ENCODE data around the gene KCNG2. TPM values are rescaled to one million over a fixed set of nuclear protein-coding genes. Genes with fewer than 3 reads are reported as not detected.

KCNG2 gene
- total and polyA plus RNA-seq, 9 of the 15 experiments (the other 6 are each of a cell fraction or from before 2014, with no cell fraction given) = not detected

DNA sequence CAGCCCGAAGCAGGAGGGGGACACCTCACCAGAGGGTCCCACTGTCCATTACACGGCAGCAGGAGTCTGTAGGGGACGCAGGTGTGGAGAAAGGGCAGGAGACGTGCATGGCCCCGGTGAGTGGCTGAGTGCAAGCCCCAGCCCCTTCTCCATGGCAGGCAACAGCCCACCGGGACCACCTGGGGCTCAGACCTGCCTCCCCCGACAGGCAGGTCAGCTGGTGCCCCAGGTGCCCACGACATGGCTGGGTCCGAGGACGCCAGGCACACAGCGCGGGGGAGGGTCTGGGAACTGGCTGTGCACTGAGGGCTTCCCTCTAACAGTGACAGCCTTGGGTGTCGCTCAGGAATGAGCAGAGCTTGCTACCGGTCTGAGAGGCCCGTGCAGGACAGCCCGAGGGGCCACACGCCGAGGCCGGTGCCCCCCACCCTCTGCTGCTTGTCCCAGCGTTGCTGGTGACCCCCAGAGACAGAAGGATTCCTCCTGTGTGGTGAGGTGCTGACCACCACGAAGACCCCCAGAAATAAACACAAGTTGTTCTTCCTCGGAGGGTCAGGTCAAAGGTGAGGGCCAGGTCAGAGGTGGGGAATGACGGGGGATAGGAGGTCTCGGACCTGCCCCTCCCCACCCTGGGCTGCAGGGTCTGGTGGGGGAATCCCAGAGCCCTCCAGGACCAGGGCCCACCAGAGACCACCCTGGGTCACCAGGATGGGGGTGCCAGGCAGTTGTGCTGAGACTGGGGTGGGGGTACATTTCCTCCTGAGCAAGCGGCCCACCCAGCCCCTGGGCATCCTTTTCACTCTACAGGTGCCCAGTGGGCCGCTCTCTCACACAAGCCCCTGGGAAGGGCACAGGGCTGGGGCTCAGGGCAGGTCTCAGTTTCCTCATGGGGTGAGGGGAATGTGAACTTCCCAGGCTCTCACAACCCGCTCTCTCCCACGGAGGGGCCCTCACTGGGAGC, 103.2 kb downstream of the KCNG2 start:
- Histone ChIP-seq H3K36me3 (ENCODE audit: control insufficient read depth, insufficient read depth, low read length) (no peaks in the 10 kb centered on the region), H4K20me1 (replicated peaks; ENCODE audit: control insufficient read depth, insufficient read depth, low read length) (no peaks in the 10 kb centered on the region), H3K79me2 (ENCODE audit: control insufficient read depth, insufficient read depth, low read length) (no peaks in the 10 kb centered on the region), H3K27ac (ENCODE audit: extremely low read depth, low read depth, low read length) (no peak overlapping the region), H3K4me1 (replicated peaks in 1 of 2; ENCODE audit: control insufficient read depth in 2 of 2, insufficient read depth in 2 of 2, low read length in 2 of 2) (peaks cover 0 to 4% of the 10 kb centered on the region in 2 experiments; a peak in 1 of 5 replicates), H3K9ac (ENCODE audit: insufficient read depth in 1 of 2, low read depth in 2 of 2, low read length in 2 of 2) (no peak overlapping the region), H2AFZ (ENCODE audit: low read depth, low read length) (no peak overlapping the region), H3K9me1 (ENCODE audit: control insufficient read depth, insufficient read depth, low read length) (no peaks in the 10 kb centered on the region), H3K27me3 (ENCODE audit: control insufficient read depth in 2 of 2, insufficient read depth in 2 of 2, low read length in 2 of 2) (no peaks in the 10 kb centered on the region), H3K4me3 (no peak overlapping the region), H3K9me3 (replicated peaks; ENCODE audit: control insufficient read depth, insufficient read depth, low read depth, low read length) (peaks cover 2% of the 10 kb centered on the region), H3K4me2 (ENCODE audit: insufficient read depth, low read length) (no peak overlapping the region)
- FAIRE-seq (no peak), ATAC-seq (no peak), DNase-seq (ENCODE audit: extremely low read depth in 1 of 4, low spot score in 3 of 4) (no peak)
- intact Hi-C loops (cut with micrococcal nuclease) = no loop called here
- 90% methylated on average over 7 of the region's 28 CpGs for WGBS (ENCODE audit: insufficient coverage, low coverage, missing lambda C conversion rate)
- ChIA-PET CTCF (ENCODE audit: low intra/inter-chr PET ratio) (no interaction called here), POLR2A (no interaction called here)
- peak; percentile 40; the same call in 1 of the 2 replicates for TF ChIP-seq POLR2G (IDR thresholded peaks at IDR 0.05; ENCODE audit: low read depth, low read length)
- no peak for TF ChIP-seq POLR2AphosphoS5 (IDR thresholded peaks at IDR 0.05; ENCODE audit: control insufficient read depth, insufficient read depth, low read depth, low read length)
- TF ChIP-seq EZH2 (IDR thresholded peaks at IDR 0.05; ENCODE audit: borderline replicate concordance, low read depth, low read length) = no peak
- no TSS peak for BruUV-seq (replicated peaks)
- in situ Hi-C loops (cut with MboI) = no loop called here

GRCh38 chr18:79901665-79902064, 103.9 kb downstream of the KCNG2 start:
- FAIRE-seq (no peak), DNase-seq (ENCODE audit: extremely low read depth in 1 of 4, low spot score in 3 of 4) (no peak), ATAC-seq (no peak)
- Histone ChIP-seq H3K4me3 (no peak overlapping the region), H2AFZ (ENCODE audit: low read depth, low read length) (no peak overlapping the region), H3K27ac (ENCODE audit: extremely low read depth, low read depth, low read length) (no peak overlapping the region), H3K9me1 (ENCODE audit: control insufficient read depth, insufficient read depth, low read length) (no peaks in the 10 kb centered on the region), H4K20me1 (replicated peaks; ENCODE audit: control insufficient read depth, insufficient read depth, low read length) (no peaks in the 10 kb centered on the region), H3K4me1 (replicated peaks in 1 of 2; ENCODE audit: control insufficient read depth in 2 of 2, insufficient read depth in 2 of 2, low read length in 2 of 2) (peaks cover 0 to 4% of the 10 kb centered on the region in 2 experiments; a peak in 1 of 5 replicates), H3K79me2 (ENCODE audit: control insufficient read depth, insufficient read depth, low read length) (no peaks in the 10 kb centered on the region), H3K27me3 (ENCODE audit: control insufficient read depth in 2 of 2, insufficient read depth in 2 of 2, low read length in 2 of 2) (no peaks in the 10 kb centered on the region), H3K9ac (ENCODE audit: insufficient read depth in 1 of 2, low read depth in 2 of 2, low read length in 2 of 2) (no peak overlapping the region), H3K36me3 (ENCODE audit: control insufficient read depth, insufficient read depth, low read length) (no peaks in the 10 kb centered on the region), H3K9me3 (replicated peaks; ENCODE audit: control insufficient read depth, insufficient read depth, low read depth, low read length) (peaks cover 2% of the 10 kb centered on the region), H3K4me2 (ENCODE audit: insufficient read depth, low read length) (no peak overlapping the region)
- in situ Hi-C loops (cut with MboI) = no loop called here
- CTCF ChIA-PET (ENCODE audit: low intra/inter-chr PET ratio) = no interaction called here
- TF ChIP-seq RCOR1 (IDR thresholded peaks at IDR 0.05; ENCODE audit: borderline replicate concordance in 1 of 2, low read depth in 2 of 2, low read length in 2 of 2) (no peak), FOXP1 (CRISPR knock-in tag; IDR thresholded peaks at IDR 0.05) (no peak), GABPB1 (CRISPR knock-in tag; IDR thresholded peaks at IDR 0.05) (no peak)
- TF ChIP-seq, protein P1, sequence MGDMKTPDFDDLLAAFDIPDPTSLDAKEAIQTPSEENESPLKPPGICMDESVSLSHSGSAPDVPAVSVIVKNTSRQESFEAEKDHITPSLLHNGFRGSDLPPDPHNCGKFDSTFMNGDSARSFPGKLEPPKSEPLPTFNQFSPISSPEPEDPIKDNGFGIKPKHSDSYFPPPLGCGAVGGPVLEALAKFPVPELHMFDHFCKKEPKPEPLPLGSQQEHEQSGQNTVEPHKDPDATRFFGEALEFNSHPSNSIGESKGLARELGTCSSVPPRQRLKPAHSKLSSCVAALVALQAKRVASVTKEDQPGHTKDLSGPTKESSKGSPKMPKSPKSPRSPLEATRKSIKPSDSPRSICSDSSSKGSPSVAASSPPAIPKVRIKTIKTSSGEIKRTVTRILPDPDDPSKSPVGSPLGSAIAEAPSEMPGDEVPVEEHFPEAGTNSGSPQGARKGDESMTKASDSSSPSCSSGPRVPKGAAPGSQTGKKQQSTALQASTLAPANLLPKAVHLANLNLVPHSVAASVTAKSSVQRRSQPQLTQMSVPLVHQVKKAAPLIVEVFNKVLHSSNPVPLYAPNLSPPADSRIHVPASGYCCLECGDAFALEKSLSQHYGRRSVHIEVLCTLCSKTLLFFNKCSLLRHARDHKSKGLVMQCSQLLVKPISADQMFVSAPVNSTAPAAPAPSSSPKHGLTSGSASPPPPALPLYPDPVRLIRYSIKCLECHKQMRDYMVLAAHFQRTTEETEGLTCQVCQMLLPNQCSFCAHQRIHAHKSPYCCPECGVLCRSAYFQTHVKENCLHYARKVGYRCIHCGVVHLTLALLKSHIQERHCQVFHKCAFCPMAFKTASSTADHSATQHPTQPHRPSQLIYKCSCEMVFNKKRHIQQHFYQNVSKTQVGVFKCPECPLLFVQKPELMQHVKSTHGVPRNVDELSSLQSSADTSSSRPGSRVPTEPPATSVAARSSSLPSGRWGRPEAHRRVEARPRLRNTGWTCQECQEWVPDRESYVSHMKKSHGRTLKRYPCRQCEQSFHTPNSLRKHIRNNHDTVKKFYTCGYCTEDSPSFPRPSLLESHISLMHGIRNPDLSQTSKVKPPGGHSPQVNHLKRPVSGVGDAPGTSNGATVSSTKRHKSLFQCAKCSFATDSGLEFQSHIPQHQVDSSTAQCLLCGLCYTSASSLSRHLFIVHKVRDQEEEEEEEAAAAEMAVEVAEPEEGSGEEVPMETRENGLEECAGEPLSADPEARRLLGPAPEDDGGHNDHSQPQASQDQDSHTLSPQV (IDR thresholded peaks at IDR 0.05) = no peak
- intact Hi-C loops (cut with micrococcal nuclease) = no loop called here
- POLR2A ChIA-PET = no interaction called here
- 97% methylated on average over 9 of the region's 13 CpGs for WGBS (ENCODE audit: insufficient coverage, low coverage, missing lambda C conversion rate)
- BruUV-seq (replicated peaks) = no TSS peak

All from K562 (cell line).